ENCODE data around the gene ACAD11.
"Not testable (repeated sequence)": the region's sequence is repeated elsewhere in the genome, so short reads cannot be mapped to it uniquely, and the experiment has no call there.

Gene ACAD11

GRCh38 chr3:132642539-132642847 lies 17.1 kb downstream of the ACAD11 start:
- DNase-seq (ENCODE audit: low read depth), result no peak
- H3K4me3 ChIP-seq (ENCODE audit: low read depth, low read length), result no peak overlapping the region
- in situ Hi-C loops (cut with HindIII; ENCODE audit: low sequenced_read_pairs), result loop anchor here (25.0 kb wide), 1 partner anchor 105 kb away; no protein-coding TSS in a partner anchor
- no peak for TF ChIP-seq CTCF (IDR thresholded peaks at IDR 0.05; ENCODE audit: low read depth, low read length, missing control alignments)

GRCh38 chr3:132641837-132642538 lies 17.6 kb downstream of the ACAD11 start:
- in situ Hi-C loops (cut with HindIII; ENCODE audit: low sequenced_read_pairs), result loop anchor here (25.0 kb wide), 1 partner anchor 105 kb away; no protein-coding TSS in a partner anchor
- no peak overlapping the region for H3K4me3 ChIP-seq (ENCODE audit: low read depth, low read length)
- DNase-seq (ENCODE audit: low read depth), result peak; percentile 64
- peak; percentile 50 for TF ChIP-seq CTCF (IDR thresholded peaks at IDR 0.05; ENCODE audit: low read depth, low read length, missing control alignments)

- in situ Hi-C loops (cut with HindIII; ENCODE audit: low sequenced_read_pairs), result loop anchor here (25.0 kb wide), 1 partner anchor 104 kb away; no protein-coding TSS in a partner anchor
- DNase-seq (ENCODE audit: low read depth); H3K4me3 ChIP-seq (ENCODE audit: low read depth, low read length): not testable (repeated sequence)
Measured at GRCh38 chr3:132641427-132641826, 18.2 kb downstream of the ACAD11 start.

GRCh38 chr3:132638706-132639105 lies 20.9 kb downstream of the ACAD11 start:
- in situ Hi-C loops (cut with HindIII; ENCODE audit: low sequenced_read_pairs), result loop anchor here (25.0 kb wide), 1 partner anchor 101 kb away; no protein-coding TSS in a partner anchor
- no peak overlapping the region for H3K4me3 ChIP-seq (ENCODE audit: low read depth, low read length)
- no peak for TF ChIP-seq CTCF (IDR thresholded peaks at IDR 0.05; ENCODE audit: low read depth, low read length, missing control alignments)
- no peak for DNase-seq (ENCODE audit: low read depth)

- no peak for DNase-seq (ENCODE audit: low read depth)
- no peak for TF ChIP-seq CTCF (IDR thresholded peaks at IDR 0.05; ENCODE audit: low read depth, low read length, missing control alignments)
- in situ Hi-C loops (cut with HindIII; ENCODE audit: low sequenced_read_pairs), result loop anchor here (25.0 kb wide), 1 partner anchor 100 kb away; no protein-coding TSS in a partner anchor
- no peak overlapping the region for H3K4me3 ChIP-seq (ENCODE audit: low read depth, low read length)
Measured at GRCh38 chr3:132637590-132637989, 22.0 kb downstream of the ACAD11 start.

GRCh38 chr3:132635052-132635451 lies 24.6 kb downstream of the ACAD11 start:
- TF ChIP-seq CTCF (IDR thresholded peaks at IDR 0.05; ENCODE audit: low read depth, low read length, missing control alignments), result no peak
- H3K4me3 ChIP-seq (ENCODE audit: low read depth, low read length), result no peak overlapping the region
- in situ Hi-C loops (cut with HindIII; ENCODE audit: low sequenced_read_pairs), result loop anchor here (25.0 kb wide), 1 partner anchor 98 kb away; no protein-coding TSS in a partner anchor
- DNase-seq (ENCODE audit: low read depth), result no peak

GRCh38 chr3:132630612-132631011 lies 29.0 kb downstream of the ACAD11 start:
- no peak for DNase-seq (ENCODE audit: low read depth)
- no peak for TF ChIP-seq CTCF (IDR thresholded peaks at IDR 0.05; ENCODE audit: low read depth, low read length, missing control alignments)
- in situ Hi-C loops (cut with HindIII; ENCODE audit: low sequenced_read_pairs), result loop anchor here (25.0 kb wide), 1 partner anchor 93 kb away; no protein-coding TSS in a partner anchor
- no peak overlapping the region for H3K4me3 ChIP-seq (ENCODE audit: low read depth, low read length)

All from astrocyte of the cerebellum (primary cell).